K562 (cell line): Measurements from ENCODE around the gene PYY. TPM values are rescaled to one million over a fixed set of nuclear protein-coding genes. Genes with fewer than 3 reads are reported as not detected.
A peak's percentile ranks its signal among the peaks of the same experiment; 100 is the strongest.

ENCODE experiments used
- ATAC-seq: fragments of 200-7000 bp; cut with Tn5 transposase; 3 replicates; pipeline ENCODE4 v1.9.1; 2020; ENCODE audit warnings: moderate library complexity
- BruUV-seq: library from RNA; stranded (reverse); fragments of 400-500 nt; replicated peaks from 2 replicates; lab custom pipeline; 2021; lab: Mats Ljungman, UMichigan
- CTCF ChIA-PET: fragments of 300-600 bp; formaldehyde crosslinking; extraction: SDS; loops from one replicate; lab custom pipeline; 2021; ENCODE audit warnings: low intra/inter-chr PET ratio; lab: Yijun Ruan, JAX
- POLR2A ChIA-PET: fragments of 300-600, 350-650 bp; sonication (Branson Sonifier 250); formaldehyde crosslinking; extraction: SDS; loops from one replicate; lab custom pipeline; 2021; ENCODE audit warnings: antibody characterized with exemption, inconsistent platforms; lab: Yijun Ruan, JAX
- DNase-seq, 4 experiments: peaks; one replicate each; pipeline versions ENCODE4 v3.0.0 to v3.0.0-alpha.2; 2011 to 2018; ENCODE audit warnings: low spot score in 3 of 4, mixed read lengths in 3 of 4; ENCODE audit errors: extremely low read depth in 1 of 4
- FAIRE-seq: peaks from 2 replicates; lab custom pipeline; 2011; peaks lifted over from hg19 to GRCh38; lab: Jason Lieb, UNC
- H2AFZ ChIP-seq: 2 replicates; pipeline ENCODE4 v1.6.0; 2011; ENCODE audit warnings: low read depth, low read length, control low read depth, inconsistent platforms
- H3K27ac ChIP-seq: fragments of 200-600 bp; 3 replicates; pipeline ENCODE4 v1.8.0; 2011; ENCODE audit warnings: low read depth, mild to moderate bottlenecking, control low read depth, inconsistent platforms, low read length, moderate library complexity, mixed read lengths; ENCODE audit errors: extremely low read depth
- H3K27me3 ChIP-seq, 2 experiments: fragments of 300-600 bp in 1 of 2; 2 replicates in 1 of 2; 3 replicates in 1 of 2; pipeline versions ENCODE4 v1.6.0 to v1.8.0; 2011; ENCODE audit warnings: inconsistent platforms in 2 of 2, low read length in 2 of 2, mild to moderate bottlenecking in 1 of 2, mixed read lengths in 1 of 2, moderate library complexity in 1 of 2; ENCODE audit not compliant: control insufficient read depth in 2 of 2, insufficient read depth in 2 of 2
- H3K36me3 ChIP-seq: fragments of 300-600 bp; 3 replicates; pipeline ENCODE4 v1.8.0; 2011; ENCODE audit warnings: mild to moderate bottlenecking, low read length, inconsistent platforms; ENCODE audit not compliant: control insufficient read depth, insufficient read depth
- H3K4me1 ChIP-seq, 2 experiments: fragments of 200-600 bp in 1 of 2; replicated peaks in 1 of 2; 2 replicates in 1 of 2; 3 replicates in 1 of 2; pipeline versions ENCODE4 v1.5.1 to v1.8.0; 2011; ENCODE audit warnings: inconsistent platforms in 2 of 2, low read length in 2 of 2, mild to moderate bottlenecking in 1 of 2, mixed read lengths in 1 of 2, moderate library complexity in 1 of 2; ENCODE audit not compliant: control insufficient read depth in 2 of 2, insufficient read depth in 2 of 2
- H3K4me2 ChIP-seq: 2 replicates; pipeline ENCODE4 v1.6.1; 2011; ENCODE audit warnings: low read length, control low read depth, inconsistent platforms, mixed read lengths; ENCODE audit not compliant: insufficient read depth
- H3K4me3 ChIP-seq: fragments of 200-600 bp; sonication (generic), shearing (Covaris generic); 2 replicates; pipeline ENCODE4 v1.5.1; 2016; ENCODE audit warnings: control low read depth, inconsistent platforms
- H3K79me2 ChIP-seq: fragments of 200-600 bp; 3 replicates; pipeline ENCODE4 v1.8.0; 2011; ENCODE audit warnings: low read length, inconsistent platforms; ENCODE audit not compliant: control insufficient read depth, insufficient read depth
- H3K9ac ChIP-seq, 2 experiments: 2 replicates each; pipeline versions ENCODE4 v1.6.0 to v1.6.1; 2011; ENCODE audit warnings: low read depth in 2 of 2, low read length in 2 of 2, control low read depth in 1 of 2, inconsistent platforms in 1 of 2, mild to moderate bottlenecking in 1 of 2, mixed read lengths in 1 of 2; ENCODE audit not compliant: insufficient read depth in 1 of 2
- H3K9me1 ChIP-seq: one replicate; pipeline ENCODE4 v1.6.0; 2011; ENCODE audit warnings: inconsistent platforms, mild to moderate bottlenecking, low read length, moderate library complexity; ENCODE audit not compliant: control insufficient read depth, insufficient read depth
- H3K9me3 ChIP-seq: replicated peaks from 2 replicates; pipeline ENCODE4 v1.5.1; 2011; ENCODE audit warnings: low read depth, low read length, inconsistent platforms; ENCODE audit not compliant: control insufficient read depth, insufficient read depth
- H4K20me1 ChIP-seq: replicated peaks from 2 replicates; pipeline ENCODE4 v1.6.1; 2011; ENCODE audit warnings: low read length, inconsistent platforms, mixed read lengths; ENCODE audit not compliant: control insufficient read depth, insufficient read depth
- ZNF263 ChIP-seq: sonication (generic); formaldehyde crosslinking; IDR thresholded peaks from 2 replicates; pipeline ENCODE4 v1.8.0; 2022; ENCODE audit warnings: mild to moderate bottlenecking, missing genetic modification reagents, borderline replicate concordance
- WGBS: fragments of 100-300 bp; shearing (Covaris generic); methylation state at CpG from one replicate; pipeline ENCODE4 v1.1.6; 2016; ENCODE audit warnings: low coverage, mixed read lengths; ENCODE audit not compliant: insufficient coverage; ENCODE audit errors: missing lambda C conversion rate; 5-methylcytosine and 5-hydroxymethylcytosine counted together
- in situ Hi-C: fragments of 300-500 bp; cut with MboI; formaldehyde crosslinking; loops from 4 replicates; pipeline ENCODE4 v1.15.0; 2018; ENCODE audit warnings: inconsistent platforms, mixed read lengths
- intact Hi-C: fragments of 100-400 bp; cut with micrococcal nuclease; formaldehyde crosslinking; loops from 2 replicates; pipeline ENCODE4 v1.14.2; 2022
- polyA plus RNA-seq, 8 experiments: library from polyadenylated mRNA; depleted of rRNA in 4 of 8; stranded (reverse) in 5 of 8; unstranded in 3 of 8; fragments of >200 nt; fragmentation: Nextera tagmentation in 2 of 8; fragmentation: Illumina TruSeq in 1 of 8; extraction: Ambion mirVana in 2 of 8; extraction: Trizol in 1 of 8; gene quantifications; 2 replicates each; pipeline versions ENCODE4 v1.2.1 to v1.2.3, GENCODE V29; 2011 to 2014; ENCODE audit warnings: inconsistent platforms in 1 of 8, missing spikeins in 1 of 8
- total RNA-seq, 7 experiments: library from RNA; depleted of rRNA in 6 of 7; stranded (reverse); fragments of >200 nt in 6 of 7; fragmentation: Illumina TruSeq in 2 of 7; extraction: Trizol in 2 of 7; gene quantifications; 2 replicates each; pipeline versions ENCODE4 v1.2.1 to v1.2.3, GENCODE V29; 2011 to 2021; ENCODE audit warnings: low replicate concordance in 1 of 7
- TF ChIP-seq, protein P1 (sequence below): sonication (generic); formaldehyde crosslinking; IDR thresholded peaks from 2 replicates; pipeline ENCODE4 v1.9.0; 2022; ENCODE audit warnings: mild to moderate bottlenecking, missing genetic modification reagents
- TF ChIP-seq, protein P2 (sequence below): sonication (generic); formaldehyde crosslinking; IDR thresholded peaks from 2 replicates; pipeline ENCODE4 v1.4.0; 2020; ENCODE audit warnings: mild to moderate bottlenecking, missing genetic modification reagents

PYY gene
- total and polyA plus RNA-seq, 9 of the 15 experiments (the other 6 are each of a cell fraction or from before 2014, with no cell fraction given) = not detected

DNA sequence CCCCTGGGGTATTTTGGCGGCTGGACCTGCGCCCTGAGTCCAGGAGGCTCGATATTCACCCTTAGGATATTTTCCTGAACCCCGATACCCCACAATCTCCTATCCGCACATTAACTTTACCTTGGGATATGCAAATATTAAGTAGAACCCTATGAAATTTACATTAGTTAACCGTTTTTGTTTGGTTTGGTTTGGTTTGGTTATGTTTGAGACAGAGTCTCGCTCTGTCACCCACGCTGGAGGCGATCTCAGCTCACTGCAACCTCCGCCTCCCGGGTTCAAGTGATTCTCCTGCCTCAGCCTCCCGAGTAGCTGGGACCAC is 41.4 kb upstream of the PYY start:
- Histone ChIP-seq H4K20me1 (0 out of 2 replicates have a peak, but pooled peaks cover 3% of the 10 kb centered on the region), H3K4me1 (peaks cover 4 to 8% of the 10 kb centered on the region in 2 experiments; a peak in 3 of 5 replicates)
- FAIRE-seq = no peak
- 2% methylated on average over 12 of the region's 12 CpGs for WGBS
- no peak for ATAC-seq
- TF ChIP-seq, protein P1, sequence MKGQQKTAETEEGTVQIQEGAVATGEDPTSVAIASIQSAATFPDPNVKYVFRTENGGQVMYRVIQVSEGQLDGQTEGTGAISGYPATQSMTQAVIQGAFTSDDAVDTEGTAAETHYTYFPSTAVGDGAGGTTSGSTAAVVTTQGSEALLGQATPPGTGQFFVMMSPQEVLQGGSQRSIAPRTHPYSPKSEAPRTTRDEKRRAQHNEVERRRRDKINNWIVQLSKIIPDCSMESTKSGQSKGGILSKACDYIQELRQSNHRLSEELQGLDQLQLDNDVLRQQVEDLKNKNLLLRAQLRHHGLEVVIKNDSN (CRISPR knock-in tag) = no peak
- TF ChIP-seq, protein P2, sequence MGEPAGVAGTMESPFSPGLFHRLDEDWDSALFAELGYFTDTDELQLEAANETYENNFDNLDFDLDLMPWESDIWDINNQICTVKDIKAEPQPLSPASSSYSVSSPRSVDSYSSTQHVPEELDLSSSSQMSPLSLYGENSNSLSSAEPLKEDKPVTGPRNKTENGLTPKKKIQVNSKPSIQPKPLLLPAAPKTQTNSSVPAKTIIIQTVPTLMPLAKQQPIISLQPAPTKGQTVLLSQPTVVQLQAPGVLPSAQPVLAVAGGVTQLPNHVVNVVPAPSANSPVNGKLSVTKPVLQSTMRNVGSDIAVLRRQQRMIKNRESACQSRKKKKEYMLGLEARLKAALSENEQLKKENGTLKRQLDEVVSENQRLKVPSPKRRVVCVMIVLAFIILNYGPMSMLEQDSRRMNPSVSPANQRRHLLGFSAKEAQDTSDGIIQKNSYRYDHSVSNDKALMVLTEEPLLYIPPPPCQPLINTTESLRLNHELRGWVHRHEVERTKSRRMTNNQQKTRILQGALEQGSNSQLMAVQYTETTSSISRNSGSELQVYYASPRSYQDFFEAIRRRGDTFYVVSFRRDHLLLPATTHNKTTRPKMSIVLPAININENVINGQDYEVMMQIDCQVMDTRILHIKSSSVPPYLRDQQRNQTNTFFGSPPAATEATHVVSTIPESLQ = 0 out of 2 replicates have a peak, but pooled peaks have one; percentile 26
- TF ChIP-seq ZNF263 (CRISPR knock-in tag) = 0 out of 2 replicates have a peak, but pooled peaks have one; percentile 3
- TF ChIP-seq, all 486 proteins: peak for 2
- H3K36me3 ChIP-seq = no peaks in the 10 kb centered on the region
- no peak overlapping the region for H3K27ac ChIP-seq
- POLR2A ChIA-PET = no interaction called here
- H2AFZ ChIP-seq = no peak overlapping the region
- CTCF ChIA-PET = interaction anchor here (0.7 to 3.2 kb wide), 9 partner anchors 12 to 301 kb away, joined by 3 to 37 read pairs (median 4); no protein-coding TSS in a partner anchor
- H3K9me1 ChIP-seq = no peaks in the 10 kb centered on the region
- H3K4me2 ChIP-seq = no peak overlapping the region
- in situ Hi-C loops (no loop called here), intact Hi-C loops (loop anchor here (1.0 to 2.0 kb wide), 2 partner anchors 51 to 116 kb away; no protein-coding TSS in a partner anchor)
- H3K9me3 ChIP-seq = no peaks in the 10 kb centered on the region
- no peaks in the 10 kb centered on the region for H3K79me2 ChIP-seq
- H3K27me3 ChIP-seq = peaks cover 0 to 8% of the 10 kb centered on the region in 2 experiments; a peak in 3 of 5 replicates
- BruUV-seq = no TSS peak
- H3K9ac ChIP-seq = peak overlapping the region in 1 of 2 experiments; percentile 75; a peak in 1 of 4 replicates
- no peak overlapping the region for H3K4me3 ChIP-seq
- DNase-seq = no peak
